HG03469 (cell line): Measurements from ENCODE around the gene DIO1.

Experiments used
- ATAC-seq: cut with Tn5 transposase; IDR thresholded peaks from one replicate; pipeline ENCODE4 v1.9.1; 2021; ENCODE audit warnings: mild to moderate bottlenecking, moderate library complexity, moderate number of reproducible peaks; ENCODE audit not compliant: unreplicated experiment

DIO1 gene

GRCh38 chr1:53892911-53893310 lies 1.1 kb upstream of the DIO1 start:
- ATAC-seq, result no peak

GRCh38 chr1:53894644-53895043 lies 657 bp downstream of the DIO1 start:
- no peak for ATAC-seq

- ATAC-seq, result no peak
Measured at GRCh38 chr1:53895421-53895820, 1.4 kb downstream of the DIO1 start.

- no peak for ATAC-seq
Measured at GRCh38 chr1:53896635-53897229, 2.7 kb downstream of the DIO1 start.

GRCh38 chr1:53899206-53899628 lies 5.2 kb downstream of the DIO1 start:
- no peak for ATAC-seq

- ATAC-seq, result no peak
Measured at GRCh38 chr1:53899708-53900107, 5.7 kb downstream of the DIO1 start.

- ATAC-seq, result no peak
Measured at GRCh38 chr1:53902235-53903138, 8.5 kb downstream of the DIO1 start.

- ATAC-seq, result no peak
Measured at GRCh38 chr1:53905509-53905908, 11.5 kb downstream of the DIO1 start.

GRCh38 chr1:53906121-53906520 lies 12.1 kb downstream of the DIO1 start:
- ATAC-seq, result no peak

- no peak for ATAC-seq
Measured at GRCh38 chr1:53909946-53910345, 16.0 kb downstream of the DIO1 start.

GRCh38 chr1:53911442-53911841 lies 17.5 kb downstream of the DIO1 start:
- ATAC-seq, result no peak

- ATAC-seq, result no peak
Measured at GRCh38 chr1:53913352-53914033, 19.5 kb downstream of the DIO1 start.

GRCh38 chr1:53918343-53918742 lies 24.4 kb downstream of the DIO1 start:
- ATAC-seq, result no peak

- no peak for ATAC-seq
Measured at GRCh38 chr1:53919675-53920066, 25.7 kb downstream of the DIO1 start.

GRCh38 chr1:53927376-53927881 lies 33.4 kb downstream of the DIO1 start:
- ATAC-seq, result no peak

- ATAC-seq, result no peak
Measured at GRCh38 chr1:53929246-53929960, 35.4 kb downstream of the DIO1 start.

GRCh38 chr1:53930932-53931331 lies 36.9 kb downstream of the DIO1 start:
- no peak for ATAC-seq

GRCh38 chr1:53931523-53931922 lies 37.5 kb downstream of the DIO1 start:
- ATAC-seq, result no peak

GRCh38 chr1:53934170-53934765 lies 40.3 kb downstream of the DIO1 start:
- no peak for ATAC-seq

GRCh38 chr1:53936430-53936829 lies 42.4 kb downstream of the DIO1 start:
- ATAC-seq, result no peak
